ENCODE measurements around the gene ST14.

DNA sequence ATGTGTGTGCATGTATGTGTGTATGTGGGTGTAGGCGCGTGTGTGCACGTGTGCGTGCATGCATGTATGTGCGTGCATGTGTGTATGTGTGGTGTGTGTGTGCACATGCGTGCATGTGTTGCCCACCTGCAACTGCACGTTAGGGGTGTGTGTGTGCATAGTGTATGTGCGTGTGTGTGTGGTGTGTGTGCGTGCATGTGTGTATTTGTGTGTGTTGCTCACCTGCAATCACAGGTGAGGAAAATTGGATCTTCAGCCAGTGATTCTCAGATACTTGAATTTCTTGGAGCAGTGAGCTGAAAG is 54.3 kb downstream of the ST14 start:
- TF ChIP-seq, protein P1, sequence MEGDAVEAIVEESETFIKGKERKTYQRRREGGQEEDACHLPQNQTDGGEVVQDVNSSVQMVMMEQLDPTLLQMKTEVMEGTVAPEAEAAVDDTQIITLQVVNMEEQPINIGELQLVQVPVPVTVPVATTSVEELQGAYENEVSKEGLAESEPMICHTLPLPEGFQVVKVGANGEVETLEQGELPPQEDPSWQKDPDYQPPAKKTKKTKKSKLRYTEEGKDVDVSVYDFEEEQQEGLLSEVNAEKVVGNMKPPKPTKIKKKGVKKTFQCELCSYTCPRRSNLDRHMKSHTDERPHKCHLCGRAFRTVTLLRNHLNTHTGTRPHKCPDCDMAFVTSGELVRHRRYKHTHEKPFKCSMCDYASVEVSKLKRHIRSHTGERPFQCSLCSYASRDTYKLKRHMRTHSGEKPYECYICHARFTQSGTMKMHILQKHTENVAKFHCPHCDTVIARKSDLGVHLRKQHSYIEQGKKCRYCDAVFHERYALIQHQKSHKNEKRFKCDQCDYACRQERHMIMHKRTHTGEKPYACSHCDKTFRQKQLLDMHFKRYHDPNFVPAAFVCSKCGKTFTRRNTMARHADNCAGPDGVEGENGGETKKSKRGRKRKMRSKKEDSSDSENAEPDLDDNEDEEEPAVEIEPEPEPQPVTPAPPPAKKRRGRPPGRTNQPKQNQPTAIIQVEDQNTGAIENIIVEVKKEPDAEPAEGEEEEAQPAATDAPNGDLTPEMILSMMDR (IDR thresholded peaks at IDR 0.05) = no peak
- no peak for TF ChIP-seq POLR2A (IDR thresholded peaks at IDR 0.05)
